ENCODE results near the gene ILK. TPM values are rescaled to one million over a fixed set of nuclear protein-coding genes. Genes with fewer than 3 reads are reported as not detected.

The ILK gene
- total RNA-seq, 1 experiment from 2014 or later = 92.3 TPM

- intact Hi-C loops (cut with micrococcal nuclease) = loop anchor here (1.0 kb wide), 1 partner anchor 71 kb away; the partner anchor contains the start of gene MRPL17
- peaks cover 42% of the 10 kb centered on the region for H3K36me3 Mint-ChIP-seq (ENCODE audit: insufficient read depth, unreplicated experiment)
- ChIA-PET CTCF (interaction anchor here (0.6 to 2.7 kb wide), 13 partner anchors 9 to 1999 kb away, joined by 3 to 16 read pairs (median 5); partner anchors contain the start of genes ILK, MRPL17 and RRP8), POLR2A (interaction anchor here (0.6 to 3.6 kb wide), 20 partner anchors 9 to 408 kb away, joined by 3 to 55 read pairs (median 4); partner anchors contain the start of genes ARFIP2, CAVIN3, ILK and MRPL17)
- H3K27ac Mint-ChIP-seq (ENCODE audit: low read depth, unreplicated experiment) = no peak within 1 kb of the TSS
- TF ChIP-seq CTCF (IDR thresholded peaks at IDR 0.05; ENCODE audit: unreplicated experiment) = peak; percentile 18
- H3K4me1 Mint-ChIP-seq (ENCODE audit: insufficient read depth, unreplicated experiment) = peaks cover 9% of the 10 kb centered on the region
- no peak within 1 kb of the TSS for H3K4me3 Mint-ChIP-seq (ENCODE audit: unreplicated experiment)
- H3K9me3 Mint-ChIP-seq (ENCODE audit: unreplicated experiment) = no peaks in the 10 kb centered on the region
- DNase-seq (ENCODE audit: unreplicated experiment) = peak; percentile 96
- H3K27me3 Mint-ChIP-seq (ENCODE audit: insufficient read depth, unreplicated experiment) = no peaks in the 10 kb centered on the region
- BruUV-seq (replicated peaks) = TSS peak; percentile 70
Measured at GRCh38 chr11:6612213-6613041, 8.9 kb downstream of the ILK start, which contains the start of gene TAF10. TAF10 (minus strand) TSS chr11:6612216; CDS start chr11:6612189, 27 bp downstream.

- Mint-ChIP-seq H3K9me3 (ENCODE audit: unreplicated experiment) (no peaks in the 10 kb centered on the region), H3K36me3 (ENCODE audit: insufficient read depth, unreplicated experiment) (peaks cover 42% of the 10 kb centered on the region), H3K4me1 (ENCODE audit: insufficient read depth, unreplicated experiment) (peaks cover 5% of the 10 kb centered on the region), H3K4me3 (ENCODE audit: unreplicated experiment) (no peak overlapping the region), H3K27ac (ENCODE audit: low read depth, unreplicated experiment) (no peak overlapping the region), H3K27me3 (ENCODE audit: insufficient read depth, unreplicated experiment) (no peaks in the 10 kb centered on the region)
- intact Hi-C loops (cut with micrococcal nuclease) = no loop called here
- no TSS peak for BruUV-seq (replicated peaks)
- no peak for DNase-seq (ENCODE audit: unreplicated experiment)
- TF ChIP-seq CTCF (IDR thresholded peaks at IDR 0.05; ENCODE audit: unreplicated experiment) = no peak
- ChIA-PET CTCF (interaction anchor here (0.6 to 2.7 kb wide), 9 partner anchors 8 to 220 kb away, joined by 3 to 16 read pairs (median 5); partner anchors contain the start of genes ILK, MRPL17 and RRP8), POLR2A (interaction anchor here (0.6 to 3.6 kb wide), 6 partner anchors 10 to 231 kb away, joined by 3 to 55 read pairs (median 15); partner anchors contain the start of genes ARFIP2, ILK, MRPL17 and RRP8)
Measured at GRCh38 chr11:6613496-6613895, 9.9 kb downstream of the ILK start.

GRCh38 chr11:6614446-6614845 lies 10.9 kb downstream of the ILK start:
- intact Hi-C loops (cut with micrococcal nuclease) = no loop called here
- no peak for DNase-seq (ENCODE audit: unreplicated experiment)
- Mint-ChIP-seq H3K4me1 (ENCODE audit: insufficient read depth, unreplicated experiment) (peaks cover 5% of the 10 kb centered on the region), H3K27me3 (ENCODE audit: insufficient read depth, unreplicated experiment) (no peaks in the 10 kb centered on the region), H3K9me3 (ENCODE audit: unreplicated experiment) (no peaks in the 10 kb centered on the region), H3K36me3 (ENCODE audit: insufficient read depth, unreplicated experiment) (peaks cover 33% of the 10 kb centered on the region), H3K27ac (ENCODE audit: low read depth, unreplicated experiment) (no peak overlapping the region), H3K4me3 (ENCODE audit: unreplicated experiment) (no peak overlapping the region)
- no TSS peak for BruUV-seq (replicated peaks)
- no peak for TF ChIP-seq CTCF (IDR thresholded peaks at IDR 0.05; ENCODE audit: unreplicated experiment)
- ChIA-PET CTCF (no interaction called here), POLR2A (interaction anchor here (1.5 kb wide), 1 partner anchor 11 kb away, joined by 5 read pairs; the partner anchor contains the start of genes ILK and RRP8)

- Mint-ChIP-seq H3K36me3 (ENCODE audit: insufficient read depth, unreplicated experiment) (peaks cover 27% of the 10 kb centered on the region), H3K27me3 (ENCODE audit: insufficient read depth, unreplicated experiment) (no peaks in the 10 kb centered on the region), H3K27ac (ENCODE audit: low read depth, unreplicated experiment) (no peak overlapping the region), H3K4me3 (ENCODE audit: unreplicated experiment) (no peak overlapping the region), H3K9me3 (ENCODE audit: unreplicated experiment) (no peaks in the 10 kb centered on the region), H3K4me1 (ENCODE audit: insufficient read depth, unreplicated experiment) (peaks cover 5% of the 10 kb centered on the region)
- intact Hi-C loops (cut with micrococcal nuclease) = no loop called here
- ChIA-PET POLR2A (interaction anchor here (1.5 kb wide), 1 partner anchor 12 kb away, joined by 5 read pairs; the partner anchor contains the start of genes ILK and RRP8), CTCF (no interaction called here)
- DNase-seq (ENCODE audit: unreplicated experiment) = no peak
- no TSS peak for BruUV-seq (replicated peaks)
- TF ChIP-seq CTCF (IDR thresholded peaks at IDR 0.05; ENCODE audit: unreplicated experiment) = no peak
Measured at GRCh38 chr11:6615046-6615445, 11.5 kb downstream of the ILK start.
